Esophagus muscularis mucosa (tissue), 4 donors: ENCODE data around the gene PAGE3. TPM values are rescaled to one million over a fixed set of nuclear protein-coding genes. Genes with fewer than 3 reads are reported as not detected.

Experiments
- DNase-seq: peaks from one replicate; pipeline ENCODE4 v3.0.0-alpha.2; 2017; ENCODE audit errors: extremely low spot score
- H3K27ac ChIP-seq, 4 donors: fragments of 200-600 bp; sonication (generic); replicated peaks in 1 of 4; 1 replicate in 3 of 4; 2 replicates in 1 of 4; pipeline ENCODE4 v1.5.1; 2016 to 2019; ENCODE audit warnings: mild to moderate bottlenecking in 1 of 4
- H3K27me3 ChIP-seq, 4 donors: fragments of 200-600 bp; sonication (generic); one replicate each; pipeline versions ENCODE4 v1.5.1 to v1.6.0; 2016 to 2019
- H3K36me3 ChIP-seq, 4 donors: fragments of 200-600 bp; sonication (generic); one replicate each; pipeline ENCODE4 v1.5.1; 2016 to 2019
- H3K4me1 ChIP-seq, 4 donors: fragments of 200-600 bp; sonication (generic); one replicate each; pipeline ENCODE4 v1.5.1; 2016 to 2019
- H3K4me3 ChIP-seq, 4 donors: fragments of 200-600 bp; sonication (generic); 1 replicate in 2 of 4; 2 replicates in 2 of 4; pipeline ENCODE4 v1.5.1; 2016 to 2019; ENCODE audit warnings: mild to moderate bottlenecking in 4 of 4, moderate library complexity in 1 of 4
- H3K9me3 ChIP-seq, 4 donors: fragments of 200-600 bp; sonication (generic); 1 replicate in 3 of 4; 2 replicates in 1 of 4; pipeline ENCODE4 v1.5.1; 2016 to 2019
- EP300 ChIP-seq: sonication (generic); formaldehyde crosslinking; IDR thresholded peaks from one replicate; pipeline ENCODE4 v1.6.1; 2017; ENCODE audit warnings: antibody characterized with exemption
- POLR2A ChIP-seq: fragments of 450-650 bp; IDR thresholded peaks from one replicate; pipeline ENCODE4 v1.6.1; 2017; ENCODE audit warnings: antibody characterized with exemption, moderate library complexity, mild to moderate bottlenecking, low read depth
- POLR2AphosphoS5 ChIP-seq, 2 donors: sonication (generic); formaldehyde crosslinking; IDR thresholded peaks; one replicate each; pipeline ENCODE4 v1.6.1; 2017; ENCODE audit warnings: antibody characterized with exemption in 2 of 2
- WGBS: methylation state at CpG from one replicate; pipeline ENCODE4 v1.1.5; 2018; 5-methylcytosine and 5-hydroxymethylcytosine counted together
- intact Hi-C: fragments of 100-400 bp; cut with DNase I; formaldehyde crosslinking; loops from one replicate; pipeline ENCODE4 v1.15.1; 2023
- total RNA-seq, 4 donors: library from RNA; depleted of rRNA; stranded (reverse); fragments of >200 nt; gene quantifications; one replicate each; pipeline versions ENCODE4 v1.1.0 to v1.2.1, GENCODE V29; 2016

The PAGE3 gene
- total RNA-seq, 4 donors from 2014 or later = not detected

- H3K27ac ChIP-seq = no peak overlapping the region
- no peaks in the 10 kb centered on the region for H3K36me3 ChIP-seq
- no peaks in the 10 kb centered on the region for H3K9me3 ChIP-seq
- DNase-seq = no peak
- H3K4me3 ChIP-seq = no peak overlapping the region
- TF ChIP-seq POLR2AphosphoS5 (IDR thresholded peaks at IDR 0.05) (no peak), POLR2A (no peak), EP300 (no peak)
- H3K27me3 ChIP-seq = no peaks in the 10 kb centered on the region
- WGBS = 73% methylated on average over 13 of the region's 13 CpGs
- no peaks in the 10 kb centered on the region for H3K4me1 ChIP-seq
- intact Hi-C loops = no loop called here
These were observed 53.6 kb downstream of the PAGE3 start for GRCh38 chrX:55210931-55211677.

Other genes starting within 250 kb of the PAGE3 start
- gene ALAS2, start 233.9 kb downstream of the PAGE3 start, total RNA-seq = 10 to 100 TPM in 1 of 4 donors, 1 to 10 TPM in 2, not detected in 1; 1.9 to 30.6 (median 3.5) TPM
- gene PAGE2B, start 189.9 kb downstream of the PAGE3 start, total RNA-seq = not detected
- not detected for gene PAGE2, start 175.9 kb downstream of the PAGE3 start, total RNA-seq
- gene PAGE5, start 44.6 kb downstream of the PAGE3 start, total RNA-seq = not detected
- gene MAGEH1, start 187.2 kb upstream of the PAGE3 start, total RNA-seq = 10 to 100 TPM; 22.4 to 28.8 (median 26.3) TPM
- gene USP51, start 224.9 kb upstream of the PAGE3 start, total RNA-seq = 1 to 10 TPM in 3 of 4 donors, under 1 TPM in 1; 0.83 to 2.5 (median 1.5) TPM